WTC11 (cell line): ENCODE results near the gene TEX54.

ENCODE experiments used
- FOXP1 ChIP-seq: sonication (generic); formaldehyde crosslinking; IDR thresholded peaks from 2 replicates; pipeline ENCODE4 v1.8.0; 2022; ENCODE audit warnings: missing genetic modification reagents, mild to moderate bottlenecking, moderate library complexity, borderline replicate concordance
- JUN ChIP-seq: sonication (generic); formaldehyde crosslinking; IDR thresholded peaks from 2 replicates; pipeline ENCODE4 v1.8.0; 2023; ENCODE audit warnings: mild to moderate bottlenecking, missing genetic modification reagents
- NFATC4 ChIP-seq: fragments of 250-450 bp; sonication (Bioruptor Pico); IDR thresholded peaks from 2 replicates; pipeline ENCODE4 v1.9.0; 2021; ENCODE audit warnings: mild to moderate bottlenecking
- ZNF281 ChIP-seq: sonication (generic); formaldehyde crosslinking; IDR thresholded peaks from 2 replicates; pipeline ENCODE4 v1.8.0; 2023; ENCODE audit warnings: mild to moderate bottlenecking, missing genetic modification reagents
- TF ChIP-seq, protein P1 (sequence below): fragments of 250-450 bp; sonication (Bioruptor Pico); IDR thresholded peaks from 2 replicates; pipeline ENCODE4 v1.9.0; 2021; ENCODE audit warnings: mild to moderate bottlenecking
- TF ChIP-seq, protein P2 (sequence below): fragments of 200-600 bp; IDR thresholded peaks from 2 replicates; pipeline ENCODE4 v1.8.0; 2022; ENCODE audit warnings: antibody characterized with exemption
- TF ChIP-seq, protein P3 (sequence below): sonication (generic); formaldehyde crosslinking; IDR thresholded peaks from 2 replicates; pipeline ENCODE4 v1.8.1; 2022; ENCODE audit warnings: low read depth, missing genetic modification reagents, borderline replicate concordance

DNA sequence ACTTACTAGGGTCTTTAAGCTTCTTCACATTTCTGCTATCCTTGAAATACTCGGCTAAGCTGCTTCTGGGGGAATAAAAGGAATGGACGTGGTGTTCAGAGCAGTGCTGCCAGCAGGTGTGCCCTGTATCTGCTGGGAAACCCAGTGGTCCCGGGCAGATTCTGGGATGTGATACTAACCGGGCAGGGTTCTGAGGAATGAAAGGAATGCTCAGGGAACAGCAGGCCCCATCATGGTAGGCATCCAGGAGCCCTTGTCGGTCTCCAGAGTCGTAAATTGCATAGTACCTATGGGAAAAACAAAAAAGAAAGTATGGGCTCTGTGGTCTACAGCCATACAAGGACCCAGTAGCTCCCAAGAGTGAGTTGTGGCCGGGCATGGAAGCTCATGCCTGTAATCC, 36.4 kb downstream of the TEX54 start:
- TF ChIP-seq, protein P1, sequence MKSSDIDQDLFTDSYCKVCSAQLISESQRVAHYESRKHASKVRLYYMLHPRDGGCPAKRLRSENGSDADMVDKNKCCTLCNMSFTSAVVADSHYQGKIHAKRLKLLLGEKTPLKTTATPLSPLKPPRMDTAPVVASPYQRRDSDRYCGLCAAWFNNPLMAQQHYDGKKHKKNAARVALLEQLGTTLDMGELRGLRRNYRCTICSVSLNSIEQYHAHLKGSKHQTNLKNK (CRISPR knock-in tag): no peak
- TF ChIP-seq, protein P2, sequence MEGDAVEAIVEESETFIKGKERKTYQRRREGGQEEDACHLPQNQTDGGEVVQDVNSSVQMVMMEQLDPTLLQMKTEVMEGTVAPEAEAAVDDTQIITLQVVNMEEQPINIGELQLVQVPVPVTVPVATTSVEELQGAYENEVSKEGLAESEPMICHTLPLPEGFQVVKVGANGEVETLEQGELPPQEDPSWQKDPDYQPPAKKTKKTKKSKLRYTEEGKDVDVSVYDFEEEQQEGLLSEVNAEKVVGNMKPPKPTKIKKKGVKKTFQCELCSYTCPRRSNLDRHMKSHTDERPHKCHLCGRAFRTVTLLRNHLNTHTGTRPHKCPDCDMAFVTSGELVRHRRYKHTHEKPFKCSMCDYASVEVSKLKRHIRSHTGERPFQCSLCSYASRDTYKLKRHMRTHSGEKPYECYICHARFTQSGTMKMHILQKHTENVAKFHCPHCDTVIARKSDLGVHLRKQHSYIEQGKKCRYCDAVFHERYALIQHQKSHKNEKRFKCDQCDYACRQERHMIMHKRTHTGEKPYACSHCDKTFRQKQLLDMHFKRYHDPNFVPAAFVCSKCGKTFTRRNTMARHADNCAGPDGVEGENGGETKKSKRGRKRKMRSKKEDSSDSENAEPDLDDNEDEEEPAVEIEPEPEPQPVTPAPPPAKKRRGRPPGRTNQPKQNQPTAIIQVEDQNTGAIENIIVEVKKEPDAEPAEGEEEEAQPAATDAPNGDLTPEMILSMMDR: no peak
- TF ChIP-seq NFATC4 (CRISPR knock-in tag): no peak
- TF ChIP-seq ZNF281 (CRISPR knock-in tag): no peak
- TF ChIP-seq, protein P3, sequence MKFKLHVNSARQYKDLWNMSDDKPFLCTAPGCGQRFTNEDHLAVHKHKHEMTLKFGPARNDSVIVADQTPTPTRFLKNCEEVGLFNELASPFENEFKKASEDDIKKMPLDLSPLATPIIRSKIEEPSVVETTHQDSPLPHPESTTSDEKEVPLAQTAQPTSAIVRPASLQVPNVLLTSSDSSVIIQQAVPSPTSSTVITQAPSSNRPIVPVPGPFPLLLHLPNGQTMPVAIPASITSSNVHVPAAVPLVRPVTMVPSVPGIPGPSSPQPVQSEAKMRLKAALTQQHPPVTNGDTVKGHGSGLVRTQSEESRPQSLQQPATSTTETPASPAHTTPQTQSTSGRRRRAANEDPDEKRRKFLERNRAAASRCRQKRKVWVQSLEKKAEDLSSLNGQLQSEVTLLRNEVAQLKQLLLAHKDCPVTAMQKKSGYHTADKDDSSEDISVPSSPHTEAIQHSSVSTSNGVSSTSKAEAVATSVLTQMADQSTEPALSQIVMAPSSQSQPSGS (CRISPR knock-in tag): no peak
- TF ChIP-seq JUN (CRISPR knock-in tag): no peak
- no peak for TF ChIP-seq FOXP1 (CRISPR knock-in tag)
